ENCODE results near the gene NR6A1.

The NR6A1 gene

GRCh38 chr9:124606027-124606426, 165.1 kb downstream of the NR6A1 start:
- H3K4me3 ChIP-seq = no peak overlapping the region
- H3K27ac ChIP-seq = no peak overlapping the region
- TF ChIP-seq CTCF (IDR thresholded peaks at IDR 0.05) = no peak
- no peak for DNase-seq (ENCODE audit: low spot score)

- no peak for TF ChIP-seq CTCF (IDR thresholded peaks at IDR 0.05)
- no peak for DNase-seq (ENCODE audit: low spot score)
- H3K27ac ChIP-seq = no peak overlapping the region
- no peak overlapping the region for H3K4me3 ChIP-seq
These were observed 165.9 kb downstream of the NR6A1 start for GRCh38 chr9:124605258-124605657.

- TF ChIP-seq CTCF (IDR thresholded peaks at IDR 0.05) = no peak
- no peak overlapping the region for H3K27ac ChIP-seq
- H3K4me3 ChIP-seq = no peak overlapping the region
- DNase-seq (ENCODE audit: low spot score) = no peak
These were observed 168.5 kb downstream of the NR6A1 start for GRCh38 chr9:124602632-124603031.

GRCh38 chr9:124602204-124602603, 168.9 kb downstream of the NR6A1 start:
- no peak overlapping the region for H3K4me3 ChIP-seq
- TF ChIP-seq CTCF (IDR thresholded peaks at IDR 0.05) = no peak
- no peak for DNase-seq (ENCODE audit: low spot score)
- no peak overlapping the region for H3K27ac ChIP-seq

GRCh38 chr9:124600407-124600806, 170.7 kb downstream of the NR6A1 start:
- Histone ChIP-seq H3K27ac (no peak overlapping the region), H3K4me3 (no peak overlapping the region)
- no peak for DNase-seq (ENCODE audit: low spot score)
- no peak for TF ChIP-seq CTCF (IDR thresholded peaks at IDR 0.05)

- no peak for TF ChIP-seq CTCF (IDR thresholded peaks at IDR 0.05)
- DNase-seq (ENCODE audit: low spot score) = no peak
- no peak overlapping the region for H3K4me3 ChIP-seq
- no peak overlapping the region for H3K27ac ChIP-seq
These were observed 171.9 kb downstream of the NR6A1 start for GRCh38 chr9:124599121-124599795.

- H3K27ac ChIP-seq = no peak overlapping the region
- no peak for TF ChIP-seq CTCF (IDR thresholded peaks at IDR 0.05)
- H3K4me3 ChIP-seq = no peak overlapping the region
- DNase-seq (ENCODE audit: low spot score) = no peak
These were observed 173.1 kb downstream of the NR6A1 start for GRCh38 chr9:124598048-124598447.

All from coronary artery (tissue), 2 donors.